ENCODE results near the gene ZMIZ1. TPM values are rescaled to one million over a fixed set of nuclear protein-coding genes. Genes with fewer than 3 reads are reported as not detected.

ZMIZ1 gene
- polyA plus RNA-seq, 2 of the 4 experiments (the other 2 are of a cell fraction) = 8.1 to 30.3 TPM

DNA sequence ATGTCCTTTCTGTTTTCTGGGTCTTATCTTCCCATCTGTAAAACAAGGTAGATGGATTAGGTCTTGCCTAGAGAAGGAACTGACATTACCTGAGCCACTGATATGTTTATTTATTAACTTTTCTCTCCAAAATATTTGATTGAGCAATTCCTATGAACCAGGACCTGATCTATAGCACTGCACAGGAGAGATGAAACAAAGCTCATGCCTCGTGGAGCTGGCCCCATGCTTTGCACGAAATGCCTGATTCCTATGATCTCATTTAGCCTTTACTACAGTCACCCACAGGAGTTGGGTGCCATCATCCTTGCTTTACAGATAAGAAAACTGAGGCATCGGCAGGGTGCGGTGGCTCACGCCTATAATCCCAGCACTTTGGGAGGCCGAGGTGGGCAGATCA lies 48.2 kb upstream of the ZMIZ1 start:
- ATAC-seq = no peak

DNA sequence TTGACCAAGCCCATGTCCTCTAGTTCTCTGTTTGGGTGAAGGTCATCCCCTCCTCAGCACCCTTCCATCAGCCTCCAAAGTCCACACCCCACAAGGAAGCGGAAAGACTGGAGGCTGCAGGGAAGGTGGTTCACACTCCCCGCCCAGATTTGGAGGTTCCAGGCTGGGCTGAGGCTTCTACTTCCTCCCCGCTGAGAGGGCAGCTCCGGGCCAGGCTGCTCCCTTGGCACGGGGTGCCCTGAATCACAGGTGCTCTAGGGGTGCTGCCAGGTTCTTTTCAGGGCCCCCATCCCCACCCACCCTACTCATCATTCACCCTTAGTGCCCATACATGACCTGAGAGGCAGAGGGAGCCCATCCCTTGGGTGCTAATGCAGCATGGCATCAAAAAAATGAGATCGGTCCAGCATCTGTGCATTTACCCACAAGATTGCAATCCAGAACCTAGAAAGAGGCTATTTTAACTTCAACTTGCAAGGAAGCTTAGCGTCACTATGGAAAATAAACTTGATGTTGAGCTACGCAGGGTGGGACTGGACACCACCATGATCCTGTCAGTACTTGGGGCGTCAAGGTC lies 47.3 kb upstream of the ZMIZ1 start:
- Histone ChIP-seq H3K4me2 (no peak overlapping the region), H3K9me3 (peaks cover 8% of the 10 kb centered on the region; the same call in 1 of the 3 replicates), H3K27ac (no peak overlapping the region), H3K4me1 (no peaks in the 10 kb centered on the region), H3K4me3 (no peak overlapping the region)
- ChIA-PET CTCF (interaction anchor here (0.7 kb wide), 1 partner anchor 974 kb away, joined by 3 read pairs; no protein-coding TSS in a partner anchor), POLR2A (no interaction called here)
- WGBS (ENCODE audit: missing lambda C conversion rate) = 91% methylated on average over 9 of the region's 9 CpGs
- DNase-seq (ENCODE audit: low read depth in 1 of 2, low spot score in 1 of 2) (no peak), ATAC-seq (no peak), FAIRE-seq (no peak)
- TF ChIP-seq ZC3H11A (IDR thresholded peaks at IDR 0.05) (no peak), NFE2L2 (conservative IDR thresholded peaks at IDR 0.05; ENCODE audit: low read length) (no peak), GATA3 (IDR thresholded peaks at IDR 0.05; ENCODE audit: borderline replicate concordance) (no peak), JUNB (IDR thresholded peaks at IDR 0.05) (no peak), RARB (CRISPR knock-in tag; IDR thresholded peaks at IDR 0.05) (no peak), POLR2A (IDR thresholded peaks at IDR 0.05; ENCODE audit: low read length) (no peak), MAFK (IDR thresholded peaks at IDR 0.05; ENCODE audit: partially characterized antibody) (no peak), MYC (IDR thresholded peaks at IDR 0.05; ENCODE audit: borderline replicate concordance, low read length) (no peak), SMC3 (IDR thresholded peaks at IDR 0.05) (no peak), POLR2AphosphoS2 (conservative IDR thresholded peaks at IDR 0.05; ENCODE audit: low read length) (no peak), HOXB13 (CRISPR knock-in tag; IDR thresholded peaks at IDR 0.05; ENCODE audit: low read depth) (no peak), HDAC2 (IDR thresholded peaks at IDR 0.05) (no peak), RCOR1 (IDR thresholded peaks at IDR 0.05; ENCODE audit: low read depth, low read length) (no peak)
- TF ChIP-seq, protein P1, sequence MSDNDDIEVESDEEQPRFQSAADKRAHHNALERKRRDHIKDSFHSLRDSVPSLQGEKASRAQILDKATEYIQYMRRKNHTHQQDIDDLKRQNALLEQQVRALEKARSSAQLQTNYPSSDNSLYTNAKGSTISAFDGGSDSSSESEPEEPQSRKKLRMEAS (IDR thresholded peaks at IDR 0.05) = no peak
- TF ChIP-seq, protein P2, sequence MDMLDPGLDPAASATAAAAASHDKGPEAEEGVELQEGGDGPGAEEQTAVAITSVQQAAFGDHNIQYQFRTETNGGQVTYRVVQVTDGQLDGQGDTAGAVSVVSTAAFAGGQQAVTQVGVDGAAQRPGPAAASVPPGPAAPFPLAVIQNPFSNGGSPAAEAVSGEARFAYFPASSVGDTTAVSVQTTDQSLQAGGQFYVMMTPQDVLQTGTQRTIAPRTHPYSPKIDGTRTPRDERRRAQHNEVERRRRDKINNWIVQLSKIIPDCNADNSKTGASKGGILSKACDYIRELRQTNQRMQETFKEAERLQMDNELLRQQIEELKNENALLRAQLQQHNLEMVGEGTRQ (IDR thresholded peaks at IDR 0.05) = no peak
- TF ChIP-seq, protein P3, sequence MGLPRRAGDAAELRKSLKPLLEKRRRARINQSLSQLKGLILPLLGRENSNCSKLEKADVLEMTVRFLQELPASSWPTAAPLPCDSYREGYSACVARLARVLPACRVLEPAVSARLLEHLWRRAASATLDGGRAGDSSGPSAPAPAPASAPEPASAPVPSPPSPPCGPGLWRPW (IDR thresholded peaks at IDR 0.05) = no peak

More for the DNA sequence above, 48.2 kb upstream of the ZMIZ1 start:
- H3K27ac ChIP-seq = no peak overlapping the region
- DNase-seq (ENCODE audit: low read depth in 1 of 2, low spot score in 1 of 2) (no peak), FAIRE-seq (no peak)
- H3K9me3 ChIP-seq = peaks cover 8% of the 10 kb centered on the region; the same call in 1 of the 3 replicates
- no peak for TF ChIP-seq CBX8 (IDR thresholded peaks at IDR 0.05)
- H3K4me2 ChIP-seq = no peak overlapping the region
- CTCF ChIA-PET = no interaction called here
- H3K4me3 ChIP-seq = no peak overlapping the region
- WGBS (ENCODE audit: missing lambda C conversion rate) = 84% methylated on average over 6 of the region's 6 CpGs
- H3K4me1 ChIP-seq = no peaks in the 10 kb centered on the region
- POLR2A ChIA-PET = no interaction called here

DNA sequence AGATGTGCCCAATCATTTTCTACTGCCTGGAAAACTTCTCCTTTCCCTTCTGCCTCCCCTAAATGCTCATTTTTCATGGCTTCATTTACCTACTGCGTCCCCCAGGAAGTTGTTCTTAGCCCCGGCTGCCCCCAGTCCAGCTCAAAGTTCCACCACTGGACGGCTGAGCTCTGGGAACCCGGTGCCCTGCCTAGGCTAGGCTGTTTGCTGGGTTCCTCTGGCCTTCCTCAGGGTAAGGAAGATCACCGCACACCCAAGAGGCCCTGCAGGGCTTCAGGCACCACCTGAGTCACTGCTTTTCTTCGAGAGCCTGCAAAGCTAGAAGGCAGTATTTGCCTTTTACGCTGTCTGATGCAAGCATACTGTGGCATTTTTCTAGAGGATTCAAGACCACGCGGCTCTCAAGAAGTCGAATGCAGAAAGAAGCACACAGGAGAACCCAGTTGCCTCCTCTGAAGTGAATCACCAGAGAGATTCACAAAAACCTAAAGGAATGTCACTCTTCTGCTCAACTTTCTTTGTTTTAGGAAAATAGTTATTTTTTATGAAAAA lies 46.7 kb upstream of the ZMIZ1 start:
- FAIRE-seq (no peak), ATAC-seq (no peak), DNase-seq (ENCODE audit: low read depth in 1 of 2, low spot score in 1 of 2) (no peak)
- Histone ChIP-seq H3K4me1 (no peaks in the 10 kb centered on the region), H3K27ac (no peak overlapping the region), H3K4me3 (no peak overlapping the region), H3K4me2 (no peak overlapping the region), H3K9me3 (peaks cover 8% of the 10 kb centered on the region; the same call in 1 of the 3 replicates)
- ChIA-PET POLR2A (no interaction called here), CTCF (interaction anchor here (0.7 kb wide), 1 partner anchor 975 kb away, joined by 3 read pairs; no protein-coding TSS in a partner anchor)
- TF ChIP-seq, protein P1 (IDR thresholded peaks at IDR 0.05) = no peak
- TF ChIP-seq HDAC2 (IDR thresholded peaks at IDR 0.05) (no peak), KDM1A (IDR thresholded peaks at IDR 0.05; ENCODE audit: low read depth) (no peak), TFCP2L1 (CRISPR knock-in tag; IDR thresholded peaks at IDR 0.05) (no peak), HEYL (CRISPR knock-in tag; IDR thresholded peaks at IDR 0.05) (no peak), GATA3 (IDR thresholded peaks at IDR 0.05; ENCODE audit: borderline replicate concordance) (no peak)
- 73% methylated on average over 10 of the region's 10 CpGs for WGBS (ENCODE audit: missing lambda C conversion rate)
